Heart left ventricle (tissue), 16 donors: ENCODE data around the gene RPS6KA4. TPM values are rescaled to one million over a fixed set of nuclear protein-coding genes. Genes with fewer than 3 reads are reported as not detected.

ENCODE experiments used
- ATAC-seq, 4 donors: fragments of 200-7000 bp; cut with Tn5 transposase; one replicate each; pipeline ENCODE4 v1.9.1; 2020 to 2022; ENCODE audit warnings: moderate library complexity in 4 of 4, mild to moderate bottlenecking in 3 of 4, moderate number of reproducible peaks in 1 of 4
- DNase-seq, 5 donors: peaks; one replicate each; pipeline ENCODE4 v3.0.0-alpha.2; 2020
- H3K27ac ChIP-seq, 12 donors: fragments of 200-600 bp; sonication (generic) in 4 of 12; one replicate each; pipeline versions ENCODE4 v1.5.0 to v1.8.0; 2016 to 2022; ENCODE audit warnings: mild to moderate bottlenecking in 2 of 12
- H3K27me3 ChIP-seq, 9 donors: fragments of 200-600 bp; sonication (generic) in 2 of 9; one replicate each; pipeline versions ENCODE4 v1.5.1 to v1.8.0; 2016 to 2022; ENCODE audit warnings: mild to moderate bottlenecking in 3 of 9
- H3K36me3 ChIP-seq, 9 donors: fragments of 200-600 bp; sonication (generic) in 2 of 9; one replicate each; pipeline versions ENCODE4 v1.5.0 to v1.8.0; 2018 to 2022; ENCODE audit warnings: mild to moderate bottlenecking in 2 of 9
- H3K4me1 ChIP-seq, 12 donors: fragments of 200-600 bp; sonication (generic) in 4 of 12; one replicate each; pipeline versions ENCODE4 v1.5.0 to v1.8.0; 2016 to 2022; ENCODE audit warnings: mild to moderate bottlenecking in 3 of 12
- H3K4me3 ChIP-seq, 12 donors: fragments of 200-600 bp; sonication (generic) in 4 of 12; one replicate each; pipeline versions ENCODE4 v1.5.0 to v1.8.0; 2017 to 2022; ENCODE audit warnings: mild to moderate bottlenecking in 9 of 12, moderate library complexity in 4 of 12
- H3K9me3 ChIP-seq, 12 donors: fragments of 200-600 bp; sonication (generic) in 4 of 12; one replicate each; pipeline versions ENCODE4 v1.5.0 to v1.8.0; 2016 to 2022; ENCODE audit warnings: mild to moderate bottlenecking in 1 of 12
- POLR2A ChIP-seq, 2 donors: fragments of 450-650 bp; IDR thresholded peaks; one replicate each; pipeline ENCODE4 v1.6.1; 2017; ENCODE audit warnings: antibody characterized with exemption in 2 of 2, mild to moderate bottlenecking in 2 of 2, moderate library complexity in 2 of 2
- WGBS, 4 donors: extraction: QIAGEN DNeasy Blood & Tissue Kit in 2 of 4; methylation state at CpG; one replicate each; pipeline versions ENCODE4 v1.1.5 to v1.1.7; 2013 to 2018; 5-methylcytosine and 5-hydroxymethylcytosine counted together
- intact Hi-C, 10 donors: fragments of 100-400 bp; cut with DNase I; formaldehyde crosslinking; loops; one replicate each; pipeline versions ENCODE4 v1.11.1 to v1.14.2; 2022
- polyA plus RNA-seq, 2 donors: library from polyadenylated mRNA; stranded (reverse); fragments of 200-250 nt; gene quantifications; one replicate each; pipeline ENCODE4 v1.2.3, GENCODE V29; 2013
- total RNA-seq, 9 donors: library from RNA; depleted of rRNA in 2 of 9; stranded (reverse); fragments of >200 nt in 2 of 9; fragmentation: NEBNext Ultra II Directional in 3 of 9; extraction: Animal tissue kit (Norgen Biotek cat#: 25700) in 3 of 9; gene quantifications; one replicate each; pipeline versions ENCODE4 v1.1.0 to v1.2.4, GENCODE V29; 2016 to 2023
- TF ChIP-seq, protein P1 (sequence below), 12 donors: fragments of 200-600 bp; sonication (generic) in 4 of 12; IDR thresholded peaks; one replicate each; pipeline versions ENCODE4 v1.5.0 to v1.8.0; 2018 to 2022; ENCODE audit warnings: antibody characterized with exemption in 12 of 12, mild to moderate bottlenecking in 5 of 12
- donor health status: ischemic (EF 13 %, LVEDD 7.1; RV severe dilation, severe dysfunction).
- donor health status: healthy with polysubstance abuse.
- donor health status: DM: no; HTN: yes; CAD: no.
- donor health status: DM: no; HTN: no; CAD: no.
- donor health status: ischemic (EF 25% LVEDD 6.9; RV normal size, moderate dysfunction).
- donor health status: ischemic (EF 25% LVEDD 5.7; RV mildly dilated, moderate dysfunction).
- donor health status: healthy.
- donor health status: DM: yes; HTN: yes; CAD: no.
- donor health status: ischemic (EF 35%, LVEDD 5.7; RV mildly dilated, moderate dysfunction).
- donor health status: nonischemic (EF 11% LVEDD 7.7; RV severe dilation, severe dysfunction).
- donor health status: DM: yes; HTN: yes; CAD: no.
- donor health status: PGD.
- donor health status: ischemic (EF 29% LVEDD 5.4; RV normal size, mild dysfunction).
- donor health status: nonischemic (EF 23%, LVEDD 6.1; RV moderate dilation, normal function).

RPS6KA4 gene
- total and polyA plus RNA-seq, 11 donors, result 12.8 to 32.5 (median 18.3) TPM

DNA sequence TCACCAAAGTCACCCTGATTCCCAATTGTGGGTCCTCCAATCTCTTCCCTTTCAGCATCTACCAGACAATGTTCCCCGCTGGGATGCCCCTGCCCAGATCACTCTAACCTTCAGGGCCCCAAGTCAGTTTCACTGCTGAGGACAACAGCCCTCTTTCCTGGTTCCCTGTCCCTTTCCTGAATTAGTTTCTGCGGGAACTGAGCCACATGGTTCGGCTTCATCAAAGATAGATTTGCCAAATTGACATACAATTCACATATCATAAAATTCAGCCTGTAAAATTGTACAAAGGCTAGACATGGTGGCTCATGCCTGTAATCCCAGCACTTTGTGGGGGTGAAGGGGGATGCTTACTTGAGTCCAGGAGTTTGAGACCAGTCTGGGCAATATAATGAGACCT, 31.0 kb upstream of the RPS6KA4 start:
- intact Hi-C loops, result no loop called here
- Histone ChIP-seq H3K27ac (no peak overlapping the region), H3K9me3 (peaks cover 0 to 5% (median 0%) of the 10 kb centered on the region in 12 donors), H3K36me3 (no peaks in the 10 kb centered on the region), H3K4me1 (peaks cover 0 to 26% (median 16%) of the 10 kb centered on the region in 12 donors), H3K27me3 (no peaks in the 10 kb centered on the region), H3K4me3 (no peak overlapping the region)
- ATAC-seq, result no peak
- 79 to 84% (median 82%) methylated on average over 3 of the region's 3 CpGs for WGBS, 4 donors
- TF ChIP-seq, protein P1, sequence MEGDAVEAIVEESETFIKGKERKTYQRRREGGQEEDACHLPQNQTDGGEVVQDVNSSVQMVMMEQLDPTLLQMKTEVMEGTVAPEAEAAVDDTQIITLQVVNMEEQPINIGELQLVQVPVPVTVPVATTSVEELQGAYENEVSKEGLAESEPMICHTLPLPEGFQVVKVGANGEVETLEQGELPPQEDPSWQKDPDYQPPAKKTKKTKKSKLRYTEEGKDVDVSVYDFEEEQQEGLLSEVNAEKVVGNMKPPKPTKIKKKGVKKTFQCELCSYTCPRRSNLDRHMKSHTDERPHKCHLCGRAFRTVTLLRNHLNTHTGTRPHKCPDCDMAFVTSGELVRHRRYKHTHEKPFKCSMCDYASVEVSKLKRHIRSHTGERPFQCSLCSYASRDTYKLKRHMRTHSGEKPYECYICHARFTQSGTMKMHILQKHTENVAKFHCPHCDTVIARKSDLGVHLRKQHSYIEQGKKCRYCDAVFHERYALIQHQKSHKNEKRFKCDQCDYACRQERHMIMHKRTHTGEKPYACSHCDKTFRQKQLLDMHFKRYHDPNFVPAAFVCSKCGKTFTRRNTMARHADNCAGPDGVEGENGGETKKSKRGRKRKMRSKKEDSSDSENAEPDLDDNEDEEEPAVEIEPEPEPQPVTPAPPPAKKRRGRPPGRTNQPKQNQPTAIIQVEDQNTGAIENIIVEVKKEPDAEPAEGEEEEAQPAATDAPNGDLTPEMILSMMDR (IDR thresholded peaks at IDR 0.05), result no peak
- TF ChIP-seq POLR2A (IDR thresholded peaks at IDR 0.05), result no peak
- no peak for DNase-seq

DNA sequence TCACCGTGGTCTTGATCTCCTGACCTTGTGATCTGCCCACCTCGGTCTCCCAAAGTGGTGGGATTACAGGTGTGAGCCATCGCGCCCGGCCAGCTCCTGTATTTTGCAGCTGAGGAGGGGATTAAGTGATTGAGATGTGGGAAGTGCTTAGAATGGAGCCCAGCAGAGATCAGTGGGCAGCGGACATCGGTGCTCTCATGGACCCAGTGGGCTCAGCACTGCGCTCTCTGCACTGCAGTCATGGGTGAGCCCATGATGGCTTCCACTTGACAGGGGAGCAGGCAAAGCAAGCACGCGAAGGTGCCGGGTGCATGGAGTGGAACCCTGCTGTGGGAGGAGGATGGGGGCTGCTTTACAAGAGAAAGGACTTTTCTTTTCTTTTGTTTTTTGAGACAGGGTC, 28.1 kb upstream of the RPS6KA4 start:
- intact Hi-C loops, result no loop called here
- no peak overlapping the region for H3K27ac ChIP-seq
- DNase-seq (no peak), ATAC-seq (no peak)
- no peak for TF ChIP-seq POLR2A (IDR thresholded peaks at IDR 0.05)
- TF ChIP-seq, protein P1 (IDR thresholded peaks at IDR 0.05), result no peak
- H3K4me1 ChIP-seq, result peaks cover 0 to 33% (median 16%) of the 10 kb centered on the region in 12 donors
- no peak overlapping the region for H3K4me3 ChIP-seq
- H3K36me3 ChIP-seq, result no peaks in the 10 kb centered on the region
- 77 to 84% (median 79%) methylated on average over 11 of the region's 11 CpGs for WGBS, 4 donors
- no peaks in the 10 kb centered on the region for H3K27me3 ChIP-seq
- peaks cover 0 to 5% (median 0%) of the 10 kb centered on the region in 12 donors for H3K9me3 ChIP-seq

GRCh38 chr11:64331569-64332371, 27.2 kb upstream of the RPS6KA4 start:
- no peaks in the 10 kb centered on the region for H3K27me3 ChIP-seq
- H3K4me3 ChIP-seq, result peak overlapping the region in 1 of 12 donors; percentile 12
- TF ChIP-seq, protein P1 (IDR thresholded peaks at IDR 0.05), result peak; percentile 16 to 55 (median 34)
- TF ChIP-seq POLR2A (IDR thresholded peaks at IDR 0.05), result no peak
- H3K4me1 ChIP-seq, result peaks cover 0 to 33% (median 16%) of the 10 kb centered on the region in 12 donors
- intact Hi-C loops, result no loop called here
- H3K27ac ChIP-seq, result peak overlapping the region in 2 of 12 donors; percentile 32 to 37
- peak; percentile 61 to 88 (median 83) for DNase-seq
- peaks cover 0 to 5% (median 0%) of the 10 kb centered on the region in 12 donors for H3K9me3 ChIP-seq
- 41 to 47% (median 44%) methylated on average over 15 to 20 of the region's 20 CpGs for WGBS, 4 donors
- no peaks in the 10 kb centered on the region for H3K36me3 ChIP-seq
- peak in 3 of 4 donors; percentile 77 to 80 (median 78) for ATAC-seq

GRCh38 chr11:64333556-64333955, 25.4 kb upstream of the RPS6KA4 start:
- Histone ChIP-seq H3K9me3 (no peaks in the 10 kb centered on the region), H3K4me3 (no peak overlapping the region), H3K36me3 (no peaks in the 10 kb centered on the region), H3K4me1 (peaks cover 0 to 40% (median 16%) of the 10 kb centered on the region in 12 donors), H3K27ac (no peak overlapping the region), H3K27me3 (no peaks in the 10 kb centered on the region)
- DNase-seq (no peak), ATAC-seq (no peak)
- TF ChIP-seq POLR2A (IDR thresholded peaks at IDR 0.05), result no peak
- TF ChIP-seq, protein P1 (IDR thresholded peaks at IDR 0.05), result no peak
- intact Hi-C loops, result no loop called here
- 90 to 93% (median 92%) methylated on average over 8 of the region's 8 CpGs for WGBS, 4 donors
